GM21526 (cell line): ENCODE results near the gene CYP3A7.
"Not testable (repeated sequence)": the region's sequence is repeated elsewhere in the genome, so short reads cannot be mapped to it uniquely, and the experiment has no call there.

Experiments used
- ATAC-seq: cut with Tn5 transposase; IDR thresholded peaks from one replicate; pipeline ENCODE4 v1.9.1; 2021; ENCODE audit warnings: moderate library complexity; ENCODE audit not compliant: unreplicated experiment, low FRiP score

CYP3A7 gene

GRCh38 chr7:99742737-99743394, 7.9 kb upstream of the CYP3A7 start:
- no peak for ATAC-seq

DNA sequence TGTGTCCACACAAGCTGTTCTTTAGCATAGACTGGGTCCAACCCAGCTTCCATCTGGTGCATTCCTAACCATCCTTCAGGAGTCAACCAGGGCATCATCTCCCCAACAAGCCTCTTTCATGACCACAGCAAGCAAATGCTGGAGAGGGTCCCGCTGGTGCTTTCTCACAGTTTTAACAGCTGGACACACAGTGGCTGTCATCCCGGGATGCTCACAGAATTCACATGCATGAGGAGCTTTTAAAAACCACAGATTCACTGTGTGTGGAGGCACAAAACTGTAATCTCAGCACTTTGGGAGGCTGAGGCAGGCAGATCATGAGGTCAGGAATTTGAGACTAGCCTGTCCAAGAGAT, 6.4 kb upstream of the CYP3A7 start:
- no peak for ATAC-seq

- ATAC-seq: no peak
Measured at GRCh38 chr7:99740573-99741440, 5.8 kb upstream of the CYP3A7 start.

DNA sequence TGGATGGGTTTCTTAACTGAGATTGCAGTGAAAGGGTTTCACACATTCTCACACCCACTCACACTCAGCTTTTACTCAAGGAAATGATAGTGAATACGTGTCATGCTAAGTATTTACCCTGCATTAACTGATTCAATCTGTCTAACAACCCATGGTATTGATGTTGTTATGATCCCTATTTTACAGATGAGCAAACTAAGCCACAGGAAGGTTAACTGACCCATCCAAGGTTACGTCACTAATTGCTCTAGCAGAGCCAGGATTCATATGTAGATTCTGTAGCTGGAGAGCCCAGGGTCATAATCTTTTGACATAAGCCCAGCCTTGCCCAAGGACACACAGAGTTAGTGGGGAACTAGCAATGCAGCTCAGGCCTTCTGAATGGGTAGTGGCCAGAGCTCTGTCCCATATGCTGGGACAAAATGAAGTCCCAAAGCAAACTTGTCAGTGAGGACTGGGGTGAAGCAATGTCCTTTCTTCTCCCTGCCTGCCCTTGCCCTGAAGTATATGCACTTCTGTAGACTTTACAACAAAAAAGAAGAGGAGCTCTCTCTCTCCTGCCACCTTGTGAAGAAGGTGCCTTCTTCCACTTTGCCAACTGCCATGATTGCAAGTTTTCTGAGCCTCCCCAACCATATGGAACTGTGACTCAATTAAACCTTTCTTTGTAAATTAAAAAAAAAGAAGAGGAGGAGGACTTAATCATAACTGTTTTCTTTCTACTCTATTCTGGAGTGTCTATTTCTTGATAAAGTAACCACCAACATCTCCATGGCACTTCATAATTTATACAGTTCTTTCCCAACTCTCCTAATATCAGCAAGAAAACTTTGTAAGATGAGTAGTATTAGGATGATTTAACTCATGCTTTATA, 4.9 kb upstream of the CYP3A7 start:
- no peak for ATAC-seq

DNA sequence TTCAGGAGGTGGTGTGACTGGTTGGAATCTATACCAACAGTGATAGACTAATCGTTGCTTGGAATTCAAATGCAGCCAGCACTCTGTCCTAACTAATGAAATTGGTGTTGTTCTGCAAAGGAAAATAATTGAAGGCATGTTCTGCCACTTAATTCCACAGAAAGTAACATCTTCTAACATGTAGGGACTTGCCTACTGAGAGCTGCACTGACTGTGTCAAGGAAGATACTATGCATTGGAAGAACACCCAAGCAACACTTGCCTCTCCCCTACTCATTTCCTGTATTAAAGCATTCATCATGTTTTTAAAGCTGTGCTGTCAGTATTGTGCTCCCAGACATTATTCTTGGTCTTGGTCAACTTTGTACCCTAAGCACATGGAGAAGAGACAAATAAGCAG, 2.7 kb upstream of the CYP3A7 start:
- ATAC-seq: no peak

- not testable (repeated sequence) for ATAC-seq
Measured at GRCh38 chr7:99736667-99737066, 1.7 kb upstream of the CYP3A7 start.

- no peak for ATAC-seq
Measured at GRCh38 chr7:99733448-99733847, 1.5 kb downstream of the CYP3A7 start.

GRCh38 chr7:99733003-99733402, 2.0 kb downstream of the CYP3A7 start:
- no peak for ATAC-seq

DNA sequence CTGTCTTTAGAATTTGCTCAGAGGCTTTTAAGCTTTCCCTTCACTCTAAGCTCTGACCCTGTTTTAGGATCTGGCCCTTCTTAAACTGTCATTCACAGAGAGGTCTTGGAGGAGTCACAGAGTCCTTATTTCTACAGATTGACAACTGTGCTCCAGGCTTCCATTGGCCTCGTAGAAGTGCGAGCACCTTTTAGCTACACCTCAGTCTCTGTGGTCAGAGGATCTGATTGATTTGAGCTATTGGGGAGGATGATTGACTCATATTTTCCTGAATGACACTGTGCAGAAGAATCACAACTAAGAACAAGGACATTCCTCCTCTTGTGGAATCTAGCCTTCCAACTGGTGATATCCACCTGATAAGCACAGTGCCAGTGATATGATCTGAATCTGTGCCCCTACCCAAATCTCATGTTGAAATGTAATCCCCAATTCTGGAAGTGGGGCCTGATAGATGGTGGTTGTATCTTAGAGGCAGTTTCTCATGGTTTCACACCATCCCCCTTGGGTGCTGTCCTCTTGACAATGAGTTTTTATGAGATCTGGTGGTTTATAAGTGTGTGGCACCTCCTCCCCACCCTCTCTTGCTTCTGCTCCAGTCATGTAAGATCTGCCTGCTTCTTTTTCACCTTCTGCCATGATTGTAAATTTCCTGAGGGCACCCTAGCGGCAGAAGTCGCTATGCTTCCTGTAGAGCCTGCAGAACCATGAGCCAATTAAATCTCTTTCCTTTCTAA, 3.2 kb downstream of the CYP3A7 start:
- ATAC-seq: no peak

- ATAC-seq: no peak
Measured at GRCh38 chr7:99730992-99731391, 4.0 kb downstream of the CYP3A7 start.

- ATAC-seq: no peak
Measured at GRCh38 chr7:99730238-99730810, 4.7 kb downstream of the CYP3A7 start.

DNA sequence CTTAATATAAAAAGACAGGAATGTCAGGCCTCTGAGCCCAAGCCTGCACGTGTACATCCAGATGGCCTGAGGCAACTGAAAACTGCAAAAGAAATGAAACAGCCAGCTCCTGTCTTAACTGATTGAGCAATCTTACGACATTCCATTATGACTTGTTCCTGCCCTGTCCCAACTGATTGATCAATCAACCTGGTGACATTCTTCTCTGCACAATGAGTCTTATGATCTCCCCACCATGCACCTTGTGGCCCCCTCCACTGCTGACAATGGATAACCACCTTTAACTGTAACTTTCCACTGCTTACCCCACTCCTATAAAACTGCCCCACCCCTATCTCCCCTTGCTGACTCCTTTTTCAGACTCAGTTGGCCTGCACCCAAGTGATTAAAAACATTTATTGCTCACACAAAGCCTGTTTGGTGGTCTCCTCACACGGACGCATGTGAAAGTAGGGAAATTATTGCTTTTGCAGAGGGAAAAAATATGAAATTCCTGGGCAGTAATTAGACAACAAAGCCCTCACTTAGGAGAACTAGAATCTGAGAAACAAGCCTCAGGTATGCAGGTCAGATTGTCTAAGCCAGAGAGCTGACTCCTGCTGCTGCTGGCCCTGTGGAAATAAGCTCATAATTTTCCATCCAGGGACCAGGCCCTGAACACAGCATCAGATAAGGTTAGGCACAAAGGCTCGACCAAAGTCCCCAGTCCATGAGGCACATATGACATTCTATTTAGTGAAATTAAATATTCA, 5.3 kb downstream of the CYP3A7 start:
- ATAC-seq: no peak

DNA sequence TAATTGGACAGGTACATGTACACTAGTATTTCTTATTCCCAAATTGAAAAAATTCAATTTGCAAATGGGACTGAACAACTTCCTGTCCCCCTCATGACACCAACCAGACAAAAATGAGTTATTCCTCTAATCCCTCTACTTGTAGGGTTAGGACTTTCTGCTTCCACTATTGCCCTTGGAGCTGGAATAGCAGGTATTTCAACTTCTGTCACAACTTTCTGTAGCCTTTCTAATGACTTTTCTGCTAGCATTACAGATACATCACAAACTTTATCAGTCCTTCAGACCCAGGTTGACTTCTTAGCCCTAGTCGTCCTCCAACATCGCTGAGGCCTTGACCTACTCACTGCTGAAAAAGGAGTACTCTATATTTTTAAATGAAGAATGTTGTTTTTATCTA, 6.4 kb downstream of the CYP3A7 start:
- no peak for ATAC-seq

GRCh38 chr7:99723201-99723600, 11.8 kb downstream of the CYP3A7 start:
- ATAC-seq: not testable (repeated sequence)

GRCh38 chr7:99720800-99721595, 14.0 kb downstream of the CYP3A7 start:
- no peak for ATAC-seq

DNA sequence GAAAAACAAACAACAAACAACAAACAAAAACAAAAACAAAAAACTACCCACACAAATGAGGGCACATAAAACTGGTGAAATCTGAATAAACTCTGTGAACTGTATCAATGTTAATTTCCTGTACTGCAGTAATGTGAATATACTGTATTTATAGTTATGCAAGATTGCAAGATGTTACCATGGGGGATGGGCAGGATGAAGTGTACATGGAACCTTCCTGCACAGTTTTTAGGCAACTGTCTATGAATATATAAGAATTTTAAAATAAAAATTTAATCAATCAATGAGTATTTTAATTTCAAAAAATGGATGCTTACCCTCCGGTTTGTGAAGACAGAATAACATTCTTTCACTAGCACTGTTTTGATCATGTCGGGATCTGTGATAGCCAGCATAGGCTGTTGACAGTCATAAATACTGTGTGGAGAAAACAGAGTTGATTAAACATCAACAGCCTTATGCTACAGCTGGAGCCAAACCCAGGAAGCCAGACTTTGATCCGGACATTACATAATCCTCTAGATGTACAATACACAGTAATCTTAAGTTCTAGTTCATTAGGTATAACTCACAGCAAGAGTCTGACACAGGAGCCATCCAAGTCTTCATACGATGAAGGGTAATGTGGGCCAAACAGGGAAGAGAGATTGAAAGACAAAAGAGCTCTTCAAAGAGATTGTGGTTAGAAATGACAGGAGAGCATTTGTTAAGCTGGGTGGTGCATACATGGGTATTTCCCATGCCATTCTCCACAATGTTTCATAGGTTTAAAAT, 14.8 kb downstream of the CYP3A7 start:
- no peak for ATAC-seq

DNA sequence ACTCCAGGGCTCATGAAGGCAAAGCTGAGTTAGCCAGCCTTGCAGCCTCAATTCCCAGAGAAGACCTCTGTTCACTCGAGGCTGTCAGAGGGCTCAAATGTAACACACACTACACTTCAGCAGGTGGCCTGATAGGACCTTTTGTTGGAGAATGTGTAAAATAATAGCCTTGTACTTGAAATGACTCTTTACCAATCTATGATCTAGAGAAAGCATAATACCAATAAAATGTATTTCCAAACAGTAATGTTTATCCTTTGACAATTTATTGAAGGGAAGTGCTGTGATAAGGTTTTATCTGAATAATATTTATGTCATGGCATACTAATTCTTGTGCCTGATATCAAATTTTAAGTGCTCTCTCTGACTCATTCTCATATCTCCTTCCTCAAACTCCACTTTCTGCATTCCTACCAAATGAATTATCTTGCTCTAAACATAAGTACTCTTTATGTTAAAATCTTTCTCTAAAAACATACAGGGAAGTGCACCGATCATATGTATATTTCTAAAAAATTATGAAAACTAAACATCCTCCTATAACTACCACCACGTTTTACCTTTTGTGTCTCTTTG, 20.9 kb downstream of the CYP3A7 start:
- no peak for ATAC-seq
